BJ (cell line): ENCODE measurements around the gene TRIP4. TPM values are rescaled to one million over a fixed set of nuclear protein-coding genes. Genes with fewer than 3 reads are reported as not detected.
"Not testable (repeated sequence)": the region's sequence is repeated elsewhere in the genome, so short reads cannot be mapped to it uniquely, and the experiment has no call there.

Source experiments
- CTCF ChIA-PET: fragments of 350-600 bp; formaldehyde crosslinking; extraction: SDS; loops from one replicate; lab custom pipeline; 2021; ENCODE audit warnings: antibody characterized with exemption, inconsistent platforms; lab: Yijun Ruan, JAX
- POLR2A ChIA-PET: fragments of 300-600 bp; sonication (Branson Sonifier 250); formaldehyde crosslinking; extraction: SDS; loops from one replicate; lab custom pipeline; 2021; ENCODE audit warnings: antibody characterized with exemption; lab: Charles Lee
- DNase-seq: peaks from one replicate; pipeline ENCODE4 v3.0.0-alpha.2; 2011; ENCODE audit warnings: low read depth
- H3K27me3 ChIP-seq: 2 replicates; pipeline ENCODE4 v1.6.0; 2011; ENCODE audit warnings: low read length; ENCODE audit not compliant: control insufficient read depth, insufficient read depth
- H3K36me3 ChIP-seq: 2 replicates; pipeline ENCODE4 v1.5.1; 2011; ENCODE audit warnings: low read length; ENCODE audit not compliant: control insufficient read depth, insufficient read depth
- H3K4me3 ChIP-seq: 2 replicates; pipeline ENCODE4 v1.5.1; 2011; ENCODE audit warnings: low read depth, mild to moderate bottlenecking, control low read depth, low read length
- polyA plus RNA-seq: library from polyadenylated mRNA; depleted of rRNA; stranded (reverse); fragments of >200 nt; gene quantifications from 2 replicates; pipeline ENCODE4 v1.2.3, GENCODE V29; 2011
- TF ChIP-seq, protein P1 (sequence below): IDR thresholded peaks from 2 replicates; pipeline ENCODE4 v1.5.1; 2011; ENCODE audit warnings: low read depth, mild to moderate bottlenecking, control low read depth, inconsistent platforms, low read length, moderate library complexity; ENCODE audit not compliant: insufficient read depth

TRIP4 gene
- polyA plus RNA-seq, 1 experiment = 14.3 TPM

GRCh38 chr15:64381000-64381751 lies 6.5 kb upstream of the TRIP4 start, which contains the start of gene PCLAF:
Gene PCLAF (minus strand): TSS chr15:64381441. CDS start chr15:64381371, 70 bp downstream.
- CTCF ChIA-PET = interaction anchor here (1.0 kb wide), 1 partner anchor 36 kb away, joined by 3 read pairs; no protein-coding TSS in a partner anchor
- Histone ChIP-seq H3K4me3 (peak within 1 kb of the TSS; percentile 49), H3K27me3 (no peaks in the 10 kb centered on the region), H3K36me3 (no peaks in the 10 kb centered on the region)
- TF ChIP-seq, protein P1, sequence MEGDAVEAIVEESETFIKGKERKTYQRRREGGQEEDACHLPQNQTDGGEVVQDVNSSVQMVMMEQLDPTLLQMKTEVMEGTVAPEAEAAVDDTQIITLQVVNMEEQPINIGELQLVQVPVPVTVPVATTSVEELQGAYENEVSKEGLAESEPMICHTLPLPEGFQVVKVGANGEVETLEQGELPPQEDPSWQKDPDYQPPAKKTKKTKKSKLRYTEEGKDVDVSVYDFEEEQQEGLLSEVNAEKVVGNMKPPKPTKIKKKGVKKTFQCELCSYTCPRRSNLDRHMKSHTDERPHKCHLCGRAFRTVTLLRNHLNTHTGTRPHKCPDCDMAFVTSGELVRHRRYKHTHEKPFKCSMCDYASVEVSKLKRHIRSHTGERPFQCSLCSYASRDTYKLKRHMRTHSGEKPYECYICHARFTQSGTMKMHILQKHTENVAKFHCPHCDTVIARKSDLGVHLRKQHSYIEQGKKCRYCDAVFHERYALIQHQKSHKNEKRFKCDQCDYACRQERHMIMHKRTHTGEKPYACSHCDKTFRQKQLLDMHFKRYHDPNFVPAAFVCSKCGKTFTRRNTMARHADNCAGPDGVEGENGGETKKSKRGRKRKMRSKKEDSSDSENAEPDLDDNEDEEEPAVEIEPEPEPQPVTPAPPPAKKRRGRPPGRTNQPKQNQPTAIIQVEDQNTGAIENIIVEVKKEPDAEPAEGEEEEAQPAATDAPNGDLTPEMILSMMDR = no peak
- POLR2A ChIA-PET = no interaction called here
- DNase-seq = peak; percentile 82

DNA sequence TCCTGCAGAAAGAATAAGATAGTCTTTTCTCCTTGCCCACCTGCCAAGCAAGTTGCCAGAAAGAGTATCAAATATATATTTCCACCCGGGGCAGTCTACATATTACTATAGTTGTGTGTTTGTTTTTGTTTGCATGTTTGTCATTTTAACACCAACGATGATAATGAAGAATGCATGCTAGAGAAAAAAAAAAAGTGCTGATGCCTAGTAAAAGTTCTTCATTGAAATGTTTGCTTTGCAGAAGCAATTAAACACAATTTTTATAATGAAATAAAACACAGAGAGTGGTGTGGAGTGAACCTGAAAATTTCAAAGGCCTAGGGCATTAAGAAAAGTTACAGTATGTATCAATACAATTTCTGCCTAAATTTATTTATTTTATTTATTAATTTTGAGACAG lies 3.9 kb upstream of the TRIP4 start:
- POLR2A ChIA-PET = no interaction called here
- TF ChIP-seq, protein P1 = no peak
- DNase-seq = no peak
- CTCF ChIA-PET = no interaction called here
- H3K27me3 ChIP-seq = no peaks in the 10 kb centered on the region
- no peaks in the 10 kb centered on the region for H3K36me3 ChIP-seq
- H3K4me3 ChIP-seq = no peak overlapping the region

DNA sequence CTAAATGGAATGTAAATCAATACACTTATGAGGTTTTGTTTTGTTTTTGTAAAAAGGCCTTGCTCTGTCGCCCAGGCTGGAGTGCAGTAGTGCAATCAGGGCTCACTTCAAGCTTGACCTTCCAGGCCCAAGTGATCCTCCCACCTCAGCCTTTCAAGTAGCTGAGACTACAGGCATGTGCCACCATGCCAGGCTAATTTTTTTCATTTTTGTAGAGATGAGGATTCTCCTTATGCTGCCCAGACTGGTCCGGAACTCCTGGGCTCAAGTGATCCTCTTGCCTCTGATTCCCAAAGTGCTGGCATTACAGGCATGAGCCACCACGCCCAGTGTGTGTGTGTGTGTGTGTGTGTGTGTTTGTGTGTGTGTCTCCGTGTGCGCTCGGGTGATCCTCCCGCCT lies 1.3 kb upstream of the TRIP4 start:
- Histone ChIP-seq H3K4me3 (no peak overlapping the region), H3K36me3 (no peaks in the 10 kb centered on the region), H3K27me3 (no peaks in the 10 kb centered on the region)
- TF ChIP-seq, protein P1 = no peak
- DNase-seq = no peak
- ChIA-PET CTCF (interaction anchor here (0.7 kb wide), 1 partner anchor 180 kb away, joined by 3 read pairs; no protein-coding TSS in a partner anchor), POLR2A (no interaction called here)

- CTCF ChIA-PET = no interaction called here
- POLR2A ChIA-PET = no interaction called here
- no peak for DNase-seq
- H3K27me3 ChIP-seq = no peaks in the 10 kb centered on the region
- TF ChIP-seq, protein P1 = no peak
- H3K4me3 ChIP-seq = no peak overlapping the region
- no peaks in the 10 kb centered on the region for H3K36me3 ChIP-seq
Observed at GRCh38 chr15:64389036-64389435, 1.4 kb downstream of the TRIP4 start.

DNA sequence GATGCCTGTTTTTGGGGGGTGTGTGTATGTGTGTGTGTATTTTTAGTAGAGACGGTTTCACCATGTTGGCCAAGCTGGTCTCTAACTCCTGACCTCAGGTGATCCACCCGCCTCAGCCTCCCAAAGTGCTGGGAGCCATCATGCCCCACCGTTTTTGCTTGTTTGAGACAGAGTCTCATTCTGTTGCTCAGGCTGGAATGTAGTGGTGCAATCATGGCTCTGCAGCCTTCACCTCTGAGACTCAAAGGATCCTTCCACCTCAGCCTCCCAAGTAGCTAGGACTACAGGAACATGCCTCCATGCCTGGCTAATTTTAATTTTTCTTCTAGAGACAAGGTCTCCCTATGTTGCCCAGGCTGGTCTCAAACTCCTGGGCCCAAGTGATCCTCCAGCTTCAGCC lies 4.8 kb downstream of the TRIP4 start:
- H3K27me3 ChIP-seq, H3K4me3 ChIP-seq, H3K36me3 ChIP-seq, DNase-seq, CTCF ChIA-PET, POLR2A ChIA-PET: not testable (repeated sequence)
